Prostate gland (tissue), 2 donors: ENCODE results near the gene CACYBP. TPM values are rescaled to one million over a fixed set of nuclear protein-coding genes. Genes with fewer than 3 reads are reported as not detected.
A peak's percentile ranks its signal among the peaks of the same experiment; 100 is the strongest.

ENCODE experiments used
- DNase-seq: peaks from one replicate; pipeline ENCODE4 v3.0.0-alpha.2; 2019; ENCODE audit warnings: low spot score
- H3K27ac ChIP-seq, 2 donors: fragments of 200-600 bp; sonication (generic); 2 replicates each; pipeline ENCODE4 v1.5.1; 2017 to 2019
- H3K27me3 ChIP-seq: fragments of 200-600 bp; sonication (generic); replicated peaks from 2 replicates; pipeline ENCODE4 v1.5.1; 2019; ENCODE audit not compliant: insufficient read depth
- H3K36me3 ChIP-seq, 2 donors: fragments of 200-600 bp; sonication (generic); 1 replicate in 1 of 2; 2 replicates in 1 of 2; pipeline versions ENCODE4 v1.5.1 to v1.8.1; 2017 to 2019
- H3K4me1 ChIP-seq: fragments of 200-600 bp; sonication (generic); replicated peaks from 2 replicates; pipeline ENCODE4 v1.5.1; 2019
- H3K4me3 ChIP-seq, 2 donors: fragments of 200-600 bp; sonication (generic); 2 replicates each; pipeline ENCODE4 v1.5.1; 2017 to 2019
- H3K9me3 ChIP-seq: fragments of 200-600 bp; sonication (generic); 2 replicates; pipeline ENCODE4 v1.5.1; 2017
- POLR2A ChIP-seq: fragments of 450-650 bp; IDR thresholded peaks from one replicate; pipeline ENCODE4 v1.6.1; 2016; ENCODE audit warnings: antibody characterized with exemption, mild to moderate bottlenecking
- POLR2AphosphoS5 ChIP-seq: sonication (generic); formaldehyde crosslinking; IDR thresholded peaks from one replicate; pipeline ENCODE4 v1.6.1; 2017; ENCODE audit warnings: antibody characterized with exemption
- WGBS: methylation state at CpG from one replicate; pipeline ENCODE4 v1.1.5; 2018; 5-methylcytosine and 5-hydroxymethylcytosine counted together
- intact Hi-C: fragments of 100-400 bp; cut with DNase I; formaldehyde crosslinking; loops from one replicate; pipeline ENCODE4 v1.14.2; 2022
- total RNA-seq, 2 donors: library from RNA; depleted of rRNA; stranded (reverse); fragments of >200 nt; gene quantifications; one replicate each; pipeline ENCODE4 v1.1.0, GENCODE V29; 2016
- TF ChIP-seq, protein P1 (sequence below), 4 experiments: fragments of 200-600 bp in 2 of 4; fragments of 450-650 bp in 2 of 4; sonication (generic) in 2 of 4; IDR thresholded peaks; 1 replicate in 3 of 4; 2 replicates in 1 of 4; pipeline ENCODE4 v1.5.1; 2016 to 2019; ENCODE audit warnings: antibody characterized with exemption in 4 of 4, mild to moderate bottlenecking in 2 of 4, moderate library complexity in 2 of 4

CACYBP gene
- total RNA-seq, 2 donors from 2014 or later = 151 to 199 TPM

GRCh38 chr1:174966008-174966572 lies 33.7 kb upstream of the CACYBP start:
- WGBS = 29% methylated on average over 1 of the region's 1 CpG
- Histone ChIP-seq H3K4me1 (peaks cover 5% of the 10 kb centered on the region), H3K9me3 (no peaks in the 10 kb centered on the region), H3K4me3 (no peak overlapping the region), H3K36me3 (no peaks in the 10 kb centered on the region), H3K27ac (peak overlapping the region; percentile 38 to 59), H3K27me3 (no peaks in the 10 kb centered on the region)
- TF ChIP-seq POLR2AphosphoS5 = peak; percentile 74
- TF ChIP-seq, protein P1, sequence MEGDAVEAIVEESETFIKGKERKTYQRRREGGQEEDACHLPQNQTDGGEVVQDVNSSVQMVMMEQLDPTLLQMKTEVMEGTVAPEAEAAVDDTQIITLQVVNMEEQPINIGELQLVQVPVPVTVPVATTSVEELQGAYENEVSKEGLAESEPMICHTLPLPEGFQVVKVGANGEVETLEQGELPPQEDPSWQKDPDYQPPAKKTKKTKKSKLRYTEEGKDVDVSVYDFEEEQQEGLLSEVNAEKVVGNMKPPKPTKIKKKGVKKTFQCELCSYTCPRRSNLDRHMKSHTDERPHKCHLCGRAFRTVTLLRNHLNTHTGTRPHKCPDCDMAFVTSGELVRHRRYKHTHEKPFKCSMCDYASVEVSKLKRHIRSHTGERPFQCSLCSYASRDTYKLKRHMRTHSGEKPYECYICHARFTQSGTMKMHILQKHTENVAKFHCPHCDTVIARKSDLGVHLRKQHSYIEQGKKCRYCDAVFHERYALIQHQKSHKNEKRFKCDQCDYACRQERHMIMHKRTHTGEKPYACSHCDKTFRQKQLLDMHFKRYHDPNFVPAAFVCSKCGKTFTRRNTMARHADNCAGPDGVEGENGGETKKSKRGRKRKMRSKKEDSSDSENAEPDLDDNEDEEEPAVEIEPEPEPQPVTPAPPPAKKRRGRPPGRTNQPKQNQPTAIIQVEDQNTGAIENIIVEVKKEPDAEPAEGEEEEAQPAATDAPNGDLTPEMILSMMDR (IDR thresholded peaks at IDR 0.05) = no peak
- intact Hi-C loops = no loop called here
- DNase-seq = peak; percentile 67

DNA sequence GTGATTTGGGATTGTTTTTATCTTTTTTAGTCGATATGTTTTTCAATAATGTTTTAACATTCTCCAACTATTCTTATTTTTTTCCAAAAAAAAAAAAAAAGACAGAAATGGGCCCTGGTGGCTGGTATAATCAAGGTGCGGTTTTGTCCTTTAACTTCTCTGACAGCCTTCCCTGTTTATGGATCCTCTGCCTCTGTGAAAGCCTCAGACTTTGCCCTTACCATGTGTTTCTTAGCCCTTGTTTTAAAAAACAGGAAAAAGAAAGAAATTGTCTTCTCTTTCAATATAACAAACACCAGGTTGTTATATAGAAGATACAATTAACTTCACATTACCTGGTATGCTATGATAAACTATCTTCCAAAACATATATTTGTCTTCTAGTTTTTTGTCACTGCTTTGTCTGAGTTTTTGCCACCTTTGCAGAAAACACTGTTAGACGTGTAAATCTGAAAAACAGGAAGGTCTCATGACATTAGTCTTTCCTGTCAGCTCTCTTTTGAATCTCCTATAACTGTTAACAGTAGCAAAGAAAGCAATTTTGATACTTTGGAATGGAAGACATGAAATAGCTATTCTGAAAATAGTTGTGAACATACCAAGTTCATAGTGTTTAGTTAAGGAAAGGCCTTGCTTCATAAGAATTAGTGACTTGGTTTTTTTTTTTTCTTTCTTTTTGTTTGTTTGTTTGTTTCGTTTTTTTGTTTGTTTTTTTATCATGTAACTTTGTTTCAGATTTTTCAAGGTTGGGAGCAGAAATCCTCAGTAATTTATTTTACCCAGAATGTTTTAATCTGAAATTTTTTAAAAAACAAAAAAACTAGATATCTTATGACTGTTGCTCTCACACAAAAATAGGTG lies 31.7 kb upstream of the CACYBP start:
- DNase-seq = no peak
- H3K4me1 ChIP-seq = peaks cover 5% of the 10 kb centered on the region
- WGBS = 79% methylated on average over 4 of the region's 4 CpGs

GRCh38 chr1:174968750-174969244 lies 30.9 kb upstream of the CACYBP start:
- H3K27me3 ChIP-seq = no peaks in the 10 kb centered on the region
- no peak for DNase-seq
- intact Hi-C loops = no loop called here
- no peaks in the 10 kb centered on the region for H3K36me3 ChIP-seq
- H3K9me3 ChIP-seq = no peaks in the 10 kb centered on the region
- 72% methylated on average over 5 of the region's 5 CpGs for WGBS
- TF ChIP-seq, protein P1 (IDR thresholded peaks at IDR 0.05) = no peak
- TF ChIP-seq POLR2AphosphoS5 = no peak
- TF ChIP-seq POLR2A = no peak
- H3K27ac ChIP-seq = no peak overlapping the region
- peaks cover 5% of the 10 kb centered on the region for H3K4me1 ChIP-seq
- no peak overlapping the region for H3K4me3 ChIP-seq

More for the DNA sequence above, 31.7 kb upstream of the CACYBP start:
- Histone ChIP-seq H3K27me3 (no peaks in the 10 kb centered on the region), H3K36me3 (no peaks in the 10 kb centered on the region), H3K4me3 (no peak overlapping the region), H3K27ac (no peak overlapping the region), H3K9me3 (no peaks in the 10 kb centered on the region)
- no peak for TF ChIP-seq POLR2AphosphoS5
- TF ChIP-seq, protein P1 (IDR thresholded peaks at IDR 0.05) = no peak
- no peak for TF ChIP-seq POLR2A
- intact Hi-C loops = no loop called here

GRCh38 chr1:174969977-174970376 lies 29.8 kb upstream of the CACYBP start:
- Histone ChIP-seq H3K4me3 (no peak overlapping the region), H3K36me3 (no peaks in the 10 kb centered on the region), H3K27me3 (no peaks in the 10 kb centered on the region), H3K9me3 (no peaks in the 10 kb centered on the region), H3K27ac (no peak overlapping the region), H3K4me1 (peaks cover 5% of the 10 kb centered on the region)
- intact Hi-C loops = no loop called here
- no peak for TF ChIP-seq POLR2A
- TF ChIP-seq, protein P1 (IDR thresholded peaks at IDR 0.05) = no peak
- TF ChIP-seq POLR2AphosphoS5 = no peak
- 97% methylated on average over 1 of the region's 1 CpG for WGBS
- DNase-seq = no peak
